ENCODE data around the gene UFM1.
"Not testable (repeated sequence)": the region's sequence is repeated elsewhere in the genome, so short reads cannot be mapped to it uniquely, and the experiment has no call there.

UFM1 gene

GRCh38 chr13:38365661-38366060 lies 16.0 kb downstream of the UFM1 start:
- no peak for DNase-seq (ENCODE audit: low spot score)

DNA sequence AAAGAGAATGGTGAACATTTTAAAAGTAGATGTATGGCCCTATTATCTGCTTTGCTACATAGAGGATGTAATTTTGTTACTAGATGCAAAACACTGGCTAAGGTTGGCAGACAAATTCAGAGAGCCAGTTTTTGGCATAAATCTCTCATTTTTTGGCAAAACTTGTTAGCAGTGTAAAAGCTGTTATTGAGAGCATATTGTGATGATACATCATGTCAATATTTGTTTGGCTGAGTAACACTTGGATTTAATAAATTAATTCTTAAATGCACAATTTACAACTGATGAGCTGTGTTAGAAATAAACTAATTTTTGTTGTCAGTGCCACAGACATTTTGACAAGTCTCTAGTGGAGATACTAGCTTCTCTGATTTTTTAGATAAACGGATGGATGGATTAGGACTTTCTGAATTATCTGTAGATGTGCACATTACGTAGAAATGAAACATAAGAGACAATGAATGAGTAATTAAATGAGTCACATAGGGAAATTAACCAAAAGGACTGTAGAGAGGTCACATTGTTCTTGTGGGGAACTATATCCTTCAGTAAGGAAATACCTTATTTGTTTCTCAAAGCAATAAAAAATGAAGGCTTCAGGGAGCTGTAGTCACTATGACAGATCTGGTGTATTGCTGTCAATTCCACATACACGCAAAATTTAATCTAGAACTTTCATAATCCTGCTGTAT lies 17.4 kb downstream of the UFM1 start:
- DNase-seq (ENCODE audit: low spot score), result no peak

DNA sequence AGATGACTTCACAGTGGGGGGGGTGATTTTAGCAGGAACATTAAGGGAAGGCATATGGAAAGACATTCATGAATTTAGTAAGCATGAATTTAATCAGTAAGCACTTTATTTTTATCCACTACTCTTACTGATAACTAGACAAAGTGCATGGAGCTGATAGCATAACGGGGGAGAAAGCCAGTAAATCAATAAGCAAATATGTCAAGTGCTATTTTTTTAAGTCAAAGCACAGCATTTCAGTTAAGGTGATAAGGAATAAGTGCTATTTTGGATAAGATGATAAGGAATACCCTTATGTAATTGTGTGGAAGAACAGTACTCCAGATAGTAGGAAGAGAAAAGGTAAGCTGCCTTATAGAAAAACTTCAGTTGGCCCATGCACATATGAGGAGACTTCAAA lies 19.4 kb downstream of the UFM1 start:
- peak; percentile 13 for DNase-seq (ENCODE audit: low spot score)

- not testable (repeated sequence) for DNase-seq (ENCODE audit: low spot score)
Observed at GRCh38 chr13:38370096-38370495, 20.4 kb downstream of the UFM1 start.

DNA sequence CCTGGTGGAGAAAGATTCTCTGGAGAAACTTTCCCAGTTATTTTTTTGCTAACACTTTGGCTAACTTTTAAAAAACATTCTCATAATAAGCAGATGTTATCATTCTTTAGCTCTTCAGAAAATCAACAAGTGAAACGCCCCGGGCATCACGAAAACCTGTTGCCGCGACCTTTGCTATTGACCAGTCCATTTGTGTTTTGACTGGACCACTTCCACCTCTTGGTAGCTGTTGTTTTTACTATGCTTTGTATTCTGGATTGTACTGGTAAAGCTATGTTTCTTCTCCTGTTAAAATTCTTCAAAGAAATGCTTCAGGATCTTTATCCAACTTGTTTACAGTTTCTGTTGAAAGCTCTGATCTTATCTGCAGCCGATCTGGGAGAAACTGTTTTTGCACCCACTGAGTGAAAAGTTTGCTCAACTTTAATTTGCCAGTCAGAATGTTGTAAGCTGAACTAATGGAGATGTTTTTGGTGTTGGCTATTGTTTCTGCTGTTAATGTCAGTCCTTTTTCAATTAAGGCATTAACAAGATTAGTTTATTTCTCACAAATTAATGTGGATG lies 23.3 kb downstream of the UFM1 start:
- no peak for DNase-seq (ENCODE audit: low spot score)

DNA sequence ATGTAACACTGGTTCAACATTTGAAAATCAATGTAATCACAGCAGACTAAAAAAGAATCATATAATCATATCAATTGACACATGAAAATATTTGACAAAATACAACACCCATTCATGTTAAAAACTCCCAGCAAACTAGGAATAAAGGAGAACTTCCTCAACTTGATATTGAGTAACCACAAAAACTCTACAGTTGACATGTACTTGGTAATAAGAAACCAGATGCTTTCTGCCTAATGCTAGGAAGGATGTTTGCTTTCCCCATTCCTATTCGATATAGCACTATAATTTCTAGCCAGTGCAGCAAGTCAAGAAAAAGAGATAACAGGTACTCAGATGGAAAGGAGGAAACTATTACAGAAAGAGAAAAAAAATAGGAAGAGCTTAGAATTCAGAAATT lies 26.9 kb downstream of the UFM1 start:
- no peak for DNase-seq (ENCODE audit: low spot score)

DNA sequence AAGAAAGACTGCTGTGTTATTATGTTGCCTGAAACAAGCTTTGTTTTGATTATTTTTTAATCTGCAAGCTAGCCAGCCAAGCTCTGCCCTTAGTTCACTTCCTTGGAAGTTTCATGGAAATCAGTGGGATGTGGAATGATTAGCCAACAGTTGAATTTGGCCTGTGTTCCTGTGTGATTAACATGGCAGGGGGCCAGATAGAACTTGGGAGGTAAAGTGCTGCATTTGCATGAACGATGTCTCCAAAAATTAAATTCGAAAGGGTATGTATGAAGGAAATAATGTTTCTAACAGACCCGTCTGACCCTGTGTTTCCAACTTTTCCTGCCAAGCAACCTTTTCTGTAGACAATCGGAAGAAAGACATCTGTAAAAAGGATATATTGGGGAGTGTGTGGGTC lies 32.2 kb downstream of the UFM1 start:
- no peak for DNase-seq (ENCODE audit: low spot score)

GRCh38 chr13:38382946-38383345 lies 33.3 kb downstream of the UFM1 start:
- DNase-seq (ENCODE audit: low spot score), result no peak

- no peak for DNase-seq (ENCODE audit: low spot score)
Observed at GRCh38 chr13:38384171-38384570, 34.5 kb downstream of the UFM1 start.

DNA sequence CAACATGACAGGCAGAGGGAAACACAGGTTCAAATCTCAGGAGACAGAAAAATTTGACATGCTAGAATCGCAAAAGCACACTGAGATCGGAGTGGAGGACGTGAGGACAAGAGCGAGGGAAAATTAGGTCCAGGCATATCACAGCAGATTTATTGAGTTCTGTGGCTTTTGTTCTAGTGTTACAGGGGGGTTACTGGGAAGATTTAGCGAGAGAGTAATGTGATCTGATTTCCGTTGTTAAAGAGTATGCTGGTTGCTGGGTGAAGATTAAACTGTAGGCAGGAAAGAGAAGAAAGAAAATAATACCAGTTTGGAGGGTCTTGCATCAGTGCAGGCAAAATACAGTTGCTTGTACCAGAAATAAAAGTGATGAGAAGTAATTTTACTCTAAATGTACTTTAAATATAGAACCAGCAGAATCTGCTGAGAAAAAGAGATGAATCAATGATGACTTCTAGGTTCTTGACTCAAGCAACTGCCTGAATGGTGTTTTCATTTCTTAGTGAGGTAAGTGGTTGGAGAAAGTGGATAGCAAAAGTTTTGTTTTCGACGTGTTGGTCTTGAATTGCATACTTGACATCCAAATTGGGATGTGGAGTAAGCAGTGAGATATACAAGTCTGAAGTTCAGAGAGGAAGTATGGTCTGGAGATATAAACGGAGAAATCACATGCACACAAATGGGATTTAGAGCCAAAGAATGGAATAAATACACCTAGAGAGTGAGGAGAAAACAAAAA lies 35.7 kb downstream of the UFM1 start:
- DNase-seq (ENCODE audit: low spot score), result peak; percentile 8

DNA sequence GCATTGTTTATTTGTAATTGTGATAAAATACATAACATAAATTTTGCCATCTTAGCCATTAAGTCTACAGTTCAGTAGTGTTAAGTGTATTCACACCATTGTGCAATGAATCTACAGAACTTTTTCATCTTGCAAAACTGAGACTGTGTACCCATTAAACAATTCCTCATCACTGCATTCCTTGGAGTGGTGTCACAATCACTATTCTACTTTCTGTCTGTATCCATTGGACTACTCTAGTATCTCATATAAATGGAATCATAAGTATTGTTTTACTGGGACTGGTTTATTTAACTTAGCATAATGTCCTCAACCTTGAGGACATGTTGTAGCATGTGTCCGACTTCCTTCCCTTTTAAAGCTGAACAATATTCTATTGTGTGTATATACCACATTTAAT lies 36.8 kb downstream of the UFM1 start:
- DNase-seq (ENCODE audit: low spot score), result no peak

GRCh38 chr13:38391341-38391740 lies 41.7 kb downstream of the UFM1 start:
- no peak for DNase-seq (ENCODE audit: low spot score)

DNA sequence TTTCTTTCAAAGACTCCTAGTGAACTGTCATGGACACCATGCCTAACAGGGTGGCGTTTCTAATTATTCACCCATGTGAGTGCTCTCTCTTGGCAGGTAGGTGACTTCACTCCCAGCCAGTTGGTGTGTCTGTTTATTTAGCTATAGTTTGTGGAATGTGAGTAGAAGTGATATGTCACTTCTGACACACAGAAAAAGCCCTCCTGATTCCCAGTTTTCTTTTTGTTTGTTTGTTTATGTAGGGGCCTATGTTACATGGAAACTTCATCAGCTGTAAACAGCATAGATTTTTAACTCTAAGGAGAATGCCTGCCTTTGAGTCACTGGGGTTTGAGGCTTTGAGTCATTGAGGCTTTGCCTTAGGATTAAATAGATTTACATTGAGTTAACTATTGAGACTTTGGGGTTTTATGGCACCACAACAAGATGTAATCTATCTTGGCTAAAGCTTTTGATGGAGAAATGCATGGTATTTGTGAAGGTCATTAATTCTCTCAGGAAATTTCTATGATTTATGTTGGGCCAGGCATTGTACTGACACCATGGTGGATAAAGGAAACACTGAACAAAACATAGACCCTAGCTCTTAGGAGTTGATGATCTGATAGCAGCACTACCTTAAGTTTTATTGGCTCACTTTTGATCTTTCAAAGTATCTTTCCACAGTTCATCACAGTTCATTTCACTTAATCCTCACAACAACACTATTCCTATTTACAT lies 45.3 kb downstream of the UFM1 start:
- no peak for DNase-seq (ENCODE audit: low spot score)

DNA sequence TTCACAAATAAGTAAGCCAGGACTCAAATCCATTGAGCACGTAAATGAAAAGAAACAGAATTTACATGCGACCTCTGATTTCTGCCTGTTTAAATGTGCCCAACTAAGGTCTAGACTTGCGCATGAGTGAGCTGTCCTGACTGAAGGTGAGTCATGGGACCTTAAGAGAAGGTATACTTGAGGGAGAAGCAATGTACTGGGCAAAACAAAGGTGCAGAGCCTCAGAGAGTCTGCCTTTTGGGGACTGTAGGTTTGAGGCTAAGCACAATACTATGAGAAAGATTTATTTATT lies 45.8 kb downstream of the UFM1 start:
- DNase-seq (ENCODE audit: low spot score), result no peak

GRCh38 chr13:38398711-38399493 lies 49.3 kb downstream of the UFM1 start:
- no peak for DNase-seq (ENCODE audit: low spot score)

GRCh38 chr13:38399535-38399934 lies 49.9 kb downstream of the UFM1 start:
- DNase-seq (ENCODE audit: low spot score), result no peak

- DNase-seq (ENCODE audit: low spot score), result no peak
Observed at GRCh38 chr13:38401276-38401675, 51.6 kb downstream of the UFM1 start.

GRCh38 chr13:38405216-38405615 lies 55.6 kb downstream of the UFM1 start:
- no peak for DNase-seq (ENCODE audit: low spot score)

- DNase-seq (ENCODE audit: low spot score), result no peak
Observed at GRCh38 chr13:38409771-38410170, 60.1 kb downstream of the UFM1 start.

DNA sequence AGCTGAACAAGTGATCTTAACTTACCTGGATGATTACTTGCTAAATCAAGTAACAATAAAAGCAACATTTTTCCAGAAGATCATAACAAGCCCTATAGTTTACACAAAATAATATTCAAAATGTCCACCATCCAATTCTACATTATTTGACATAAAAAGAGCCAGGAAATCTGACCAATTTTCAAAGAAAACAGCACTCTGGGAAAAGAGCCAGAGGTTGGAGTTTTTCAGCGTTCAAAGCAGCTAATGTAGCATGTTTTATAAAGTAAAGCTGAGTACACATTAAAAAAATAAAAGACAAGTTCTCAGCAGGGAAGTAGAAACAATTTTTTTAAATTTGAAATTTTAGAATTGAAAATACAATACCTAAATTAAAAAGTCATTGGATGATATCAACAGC lies 62.6 kb downstream of the UFM1 start:
- no peak for DNase-seq (ENCODE audit: low spot score)
